LHCN-M2 (cell line): ENCODE measurements around the gene FAM72B. TPM values are rescaled to one million over a fixed set of nuclear protein-coding genes. Genes with fewer than 3 reads are reported as not detected.
"Not testable (repeated sequence)": the region's sequence is repeated elsewhere in the genome, so short reads cannot be mapped to it uniquely, and the experiment has no call there.

Experiments
- DNase-seq: peaks from one replicate; pipeline ENCODE4 v3.0.0-alpha.2; 2012; ENCODE audit warnings: low read depth
- polyA plus RNA-seq: library from polyadenylated mRNA; unstranded; fragments of >200 nt; gene quantifications from one replicate; pipeline ENCODE4 v1.2.1, GENCODE V29; 2012; ENCODE audit warnings: missing spikeins
- total RNA-seq: library from RNA; depleted of rRNA; stranded (reverse); fragments of >200 nt; gene quantifications from 2 replicates; pipeline ENCODE4 v1.2.3, GENCODE V29; 2014; rRNA removed

FAM72B gene
- total RNA-seq: 6.3 TPM in 2 replicates
- 2.3 TPM for polyA plus RNA-seq

- DNase-seq: peak; percentile 98
Observed at GRCh38 chr1:121184290-121185127, at the start of gene FAM72B, which contains the start of gene SRGAP2C. Gene FAM72B, minus strand, starts transcription at chr1:121184340. Its CDS starts 851 bp downstream, at chr1:121183489. Gene SRGAP2C, plus strand, starts transcription at chr1:121184975. Its CDS starts 2,472 bp downstream, at chr1:121187447.

GRCh38 chr1:121232445-121233125, 48.4 kb upstream of the FAM72B start:
- not testable (repeated sequence) for DNase-seq

- not testable (repeated sequence) for DNase-seq
Observed at GRCh38 chr1:121230636-121231035, 46.5 kb upstream of the FAM72B start.

- not testable (repeated sequence) for DNase-seq
Observed at GRCh38 chr1:121227544-121228330, 43.6 kb upstream of the FAM72B start.

GRCh38 chr1:121226925-121227324, 42.8 kb upstream of the FAM72B start:
- DNase-seq: not testable (repeated sequence)

GRCh38 chr1:121226295-121226904, 42.3 kb upstream of the FAM72B start:
- DNase-seq: not testable (repeated sequence)

GRCh38 chr1:121224714-121225113, 40.6 kb upstream of the FAM72B start:
- not testable (repeated sequence) for DNase-seq

GRCh38 chr1:121221770-121222169, 37.6 kb upstream of the FAM72B start:
- DNase-seq: peak; percentile 67

GRCh38 chr1:121216676-121217075, 32.5 kb upstream of the FAM72B start:
- DNase-seq: not testable (repeated sequence)

GRCh38 chr1:121215699-121216417, 31.7 kb upstream of the FAM72B start:
- not testable (repeated sequence) for DNase-seq

- DNase-seq: not testable (repeated sequence)
Observed at GRCh38 chr1:121214544-121215156, 30.5 kb upstream of the FAM72B start.

GRCh38 chr1:121213491-121213890, 29.4 kb upstream of the FAM72B start:
- not testable (repeated sequence) for DNase-seq

GRCh38 chr1:121210778-121211177, 26.6 kb upstream of the FAM72B start:
- DNase-seq: not testable (repeated sequence)

GRCh38 chr1:121208375-121208774, 24.2 kb upstream of the FAM72B start:
- not testable (repeated sequence) for DNase-seq

- DNase-seq: not testable (repeated sequence)
Observed at GRCh38 chr1:121207328-121207727, 23.2 kb upstream of the FAM72B start.

- not testable (repeated sequence) for DNase-seq
Observed at GRCh38 chr1:121205786-121206711, 21.9 kb upstream of the FAM72B start.

GRCh38 chr1:121202986-121203385, 18.8 kb upstream of the FAM72B start:
- not testable (repeated sequence) for DNase-seq
